ENCODE results near the gene LDLRAD3.

GRCh38 chr11:35919244-35919643 is 24.6 kb upstream of the LDLRAD3 start:
- TF ChIP-seq CTCF (IDR thresholded peaks at IDR 0.05) (no peak), ZFX (IDR thresholded peaks at IDR 0.05; ENCODE audit: borderline replicate concordance) (no peak)

Measured in 22Rv1 (cell line).